BJ (cell line): ENCODE measurements around the gene TMEM240. TPM values are rescaled to one million over a fixed set of nuclear protein-coding genes. Genes with fewer than 3 reads are reported as not detected.

Experiments
- CTCF ChIA-PET: fragments of 350-600 bp; formaldehyde crosslinking; extraction: SDS; loops from one replicate; lab custom pipeline; 2021; ENCODE audit warnings: antibody characterized with exemption, inconsistent platforms; lab: Yijun Ruan, JAX
- POLR2A ChIA-PET: fragments of 300-600 bp; sonication (Branson Sonifier 250); formaldehyde crosslinking; extraction: SDS; loops from one replicate; lab custom pipeline; 2021; ENCODE audit warnings: antibody characterized with exemption; lab: Charles Lee
- DNase-seq: peaks from one replicate; pipeline ENCODE4 v3.0.0-alpha.2; 2011; ENCODE audit warnings: low read depth
- H3K27me3 ChIP-seq: 2 replicates; pipeline ENCODE4 v1.6.0; 2011; ENCODE audit warnings: low read length; ENCODE audit not compliant: control insufficient read depth, insufficient read depth
- H3K36me3 ChIP-seq: 2 replicates; pipeline ENCODE4 v1.5.1; 2011; ENCODE audit warnings: low read length; ENCODE audit not compliant: control insufficient read depth, insufficient read depth
- H3K4me3 ChIP-seq: 2 replicates; pipeline ENCODE4 v1.5.1; 2011; ENCODE audit warnings: low read depth, mild to moderate bottlenecking, control low read depth, low read length
- CTCF ChIP-seq: IDR thresholded peaks from 2 replicates; pipeline ENCODE4 v1.5.1; 2011; ENCODE audit warnings: low read depth, mild to moderate bottlenecking, control low read depth, inconsistent platforms, low read length, moderate library complexity; ENCODE audit not compliant: insufficient read depth
- polyA plus RNA-seq: library from polyadenylated mRNA; depleted of rRNA; stranded (reverse); fragments of >200 nt; gene quantifications from 2 replicates; pipeline ENCODE4 v1.2.3, GENCODE V29; 2011

The TMEM240 gene
- polyA plus RNA-seq, 1 experiment = 8.7 TPM

DNA sequence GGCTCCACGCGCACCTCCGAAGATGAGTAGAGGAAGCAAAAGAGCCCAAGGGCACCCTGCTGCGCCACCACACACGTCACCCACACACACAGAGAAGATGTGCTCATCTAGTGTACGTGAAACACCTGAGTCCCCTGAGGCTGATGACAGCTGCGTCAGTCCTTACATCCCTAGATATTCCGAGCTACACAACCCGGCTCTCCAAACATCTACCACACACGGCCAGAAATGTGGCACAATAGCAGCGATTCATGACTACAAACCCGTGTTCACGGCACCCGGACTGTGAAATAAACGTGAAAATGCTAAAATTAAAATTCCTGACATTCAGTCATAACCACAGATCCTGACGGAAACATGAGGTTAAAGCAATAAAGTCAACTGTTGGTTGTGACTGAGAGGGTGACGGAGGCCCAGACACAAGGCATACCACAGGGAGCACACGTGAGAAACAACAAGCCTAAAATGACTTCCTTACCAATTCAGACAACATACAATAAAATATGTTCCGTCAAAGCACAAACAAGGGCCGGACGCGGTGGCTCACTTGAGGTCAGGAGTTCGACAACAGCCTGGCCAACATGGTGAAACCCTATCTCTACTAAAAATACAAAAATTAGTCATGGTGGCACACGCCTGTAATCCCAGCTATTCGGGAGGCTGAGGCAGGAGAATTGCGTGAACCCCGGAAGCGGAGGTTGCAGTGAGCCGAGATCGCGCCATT is 26.9 kb upstream of the TMEM240 start:
- Histone ChIP-seq H3K27me3 (no peaks in the 10 kb centered on the region), H3K4me3 (no peak overlapping the region), H3K36me3 (peaks cover 14% of the 10 kb centered on the region)
- DNase-seq = no peak
- ChIA-PET POLR2A (no interaction called here), CTCF (no interaction called here)
- TF ChIP-seq CTCF = no peak

DNA sequence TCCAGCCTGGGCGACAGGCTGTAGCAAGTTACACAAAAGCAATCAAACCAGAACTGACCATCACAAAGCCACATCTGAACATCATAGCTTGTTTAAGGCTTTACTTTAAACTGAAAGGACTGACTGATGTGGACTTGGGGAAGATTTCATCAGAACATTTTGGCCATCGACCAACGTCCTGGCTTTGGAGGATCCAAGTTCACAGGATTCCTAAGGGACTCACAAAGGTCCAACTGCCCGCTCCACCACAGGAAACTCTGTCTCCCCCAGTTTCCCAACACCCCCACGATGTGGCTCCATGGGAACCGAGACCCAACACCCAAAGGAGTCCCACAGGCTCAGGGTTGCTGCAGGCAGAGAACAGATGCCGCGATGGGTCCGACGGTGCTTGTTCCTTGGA is 24.9 kb upstream of the TMEM240 start:
- no peak for DNase-seq
- H3K36me3 ChIP-seq = peaks cover 16% of the 10 kb centered on the region
- no peak for TF ChIP-seq CTCF
- ChIA-PET CTCF (no interaction called here), POLR2A (no interaction called here)
- no peak overlapping the region for H3K4me3 ChIP-seq
- no peaks in the 10 kb centered on the region for H3K27me3 ChIP-seq

GRCh38 chr1:1564268-1564667 is 23.8 kb upstream of the TMEM240 start:
- Histone ChIP-seq H3K36me3 (peaks cover 21% of the 10 kb centered on the region), H3K4me3 (no peak overlapping the region), H3K27me3 (no peaks in the 10 kb centered on the region)
- TF ChIP-seq CTCF = no peak
- CTCF ChIA-PET = no interaction called here
- DNase-seq = no peak
- POLR2A ChIA-PET = no interaction called here

GRCh38 chr1:1563688-1564087 is 23.3 kb upstream of the TMEM240 start:
- TF ChIP-seq CTCF = no peak
- no peak for DNase-seq
- Histone ChIP-seq H3K4me3 (no peak overlapping the region), H3K36me3 (peaks cover 21% of the 10 kb centered on the region), H3K27me3 (no peaks in the 10 kb centered on the region)
- CTCF ChIA-PET = interaction anchor here (1.0 kb wide), 1 partner anchor 8 kb away, joined by 3 read pairs; no protein-coding TSS in a partner anchor
- POLR2A ChIA-PET = no interaction called here

GRCh38 chr1:1562556-1563195 is 22.3 kb upstream of the TMEM240 start:
- POLR2A ChIA-PET = no interaction called here

More at GRCh38 chr1:1562556-1563195, 22.3 kb upstream of the TMEM240 start:
- Histone ChIP-seq H3K36me3 (peaks cover 21% of the 10 kb centered on the region), H3K4me3 (no peak overlapping the region), H3K27me3 (no peaks in the 10 kb centered on the region)
- CTCF ChIA-PET = interaction anchor here (1.0 kb wide), 1 partner anchor 9 kb away, joined by 3 read pairs; no protein-coding TSS in a partner anchor
- no peak for TF ChIP-seq CTCF
- no peak for DNase-seq
